Nephron (organoid): ENCODE data around the gene RYR1.
"Not testable (repeated sequence)": the region's sequence is repeated elsewhere in the genome, so short reads cannot be mapped to it uniquely, and the experiment has no call there.

Source experiments
- H3K27ac Mint-ChIP-seq, 3 experiments: 2 replicates each; pipeline ENCODE4 v1.8.0; 2020; ENCODE audit warnings: mixed read lengths in 3 of 3, mild to moderate bottlenecking in 2 of 3, moderate library complexity in 1 of 3
- H3K27me3 Mint-ChIP-seq: 2 replicates; pipeline ENCODE4 v1.8.0; 2021; ENCODE audit warnings: low read depth, mild to moderate bottlenecking, moderate library complexity, mixed read lengths
- H3K36me3 Mint-ChIP-seq: 2 replicates; pipeline ENCODE4 v1.8.0; 2020; ENCODE audit warnings: low read depth, mixed read lengths
- H3K4me1 Mint-ChIP-seq: 2 replicates; pipeline ENCODE4 v1.8.0; 2020; ENCODE audit warnings: mixed read lengths
- H3K4me3 Mint-ChIP-seq, 3 experiments: 2 replicates each; pipeline ENCODE4 v1.8.0; 2020; ENCODE audit warnings: mild to moderate bottlenecking in 3 of 3, mixed read lengths in 3 of 3, moderate library complexity in 2 of 3
- H3K9me3 Mint-ChIP-seq: 2 replicates; pipeline ENCODE4 v1.8.0; 2020; ENCODE audit warnings: mixed read lengths
- TF ChIP-seq, protein P1 (sequence below), 3 experiments: fragments of 200-600 bp; sonication (generic); IDR thresholded peaks; one replicate each; pipeline ENCODE4 v1.5.0; 2021; ENCODE audit warnings: antibody characterized with exemption in 3 of 3; ENCODE audit not compliant: unreplicated experiment in 3 of 3

RYR1 gene

DNA sequence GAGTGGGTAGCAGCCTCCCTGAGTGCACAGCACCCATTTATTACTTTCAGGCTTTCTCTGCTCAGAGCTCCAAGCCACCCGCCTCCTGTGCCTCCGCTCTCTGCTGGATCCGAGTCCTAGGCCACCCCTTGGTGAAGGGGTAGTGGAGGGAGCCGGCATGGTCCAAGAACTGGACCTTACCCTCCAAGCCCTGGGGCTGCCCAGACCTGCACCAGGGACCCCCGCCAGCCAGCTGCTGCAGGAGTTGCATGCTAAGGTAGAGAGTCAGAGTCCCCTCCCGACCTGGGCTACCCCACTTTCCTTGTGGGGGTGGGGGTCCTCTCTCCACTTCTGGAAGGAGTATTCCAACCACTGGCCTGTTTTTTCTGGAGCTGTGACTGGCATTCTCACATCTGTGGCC lies 28.6 kb upstream of the RYR1 start:
- Mint-ChIP-seq H3K4me1 (peaks cover 5% of the 10 kb centered on the region), H3K36me3 (peaks cover 13% of the 10 kb centered on the region), H3K27ac (no peak overlapping the region), H3K4me3 (peak overlapping the region; percentile 72 to 92 (median 91)), H3K27me3 (peaks cover 11% of the 10 kb centered on the region), H3K9me3 (no peaks in the 10 kb centered on the region)
- TF ChIP-seq, protein P1, sequence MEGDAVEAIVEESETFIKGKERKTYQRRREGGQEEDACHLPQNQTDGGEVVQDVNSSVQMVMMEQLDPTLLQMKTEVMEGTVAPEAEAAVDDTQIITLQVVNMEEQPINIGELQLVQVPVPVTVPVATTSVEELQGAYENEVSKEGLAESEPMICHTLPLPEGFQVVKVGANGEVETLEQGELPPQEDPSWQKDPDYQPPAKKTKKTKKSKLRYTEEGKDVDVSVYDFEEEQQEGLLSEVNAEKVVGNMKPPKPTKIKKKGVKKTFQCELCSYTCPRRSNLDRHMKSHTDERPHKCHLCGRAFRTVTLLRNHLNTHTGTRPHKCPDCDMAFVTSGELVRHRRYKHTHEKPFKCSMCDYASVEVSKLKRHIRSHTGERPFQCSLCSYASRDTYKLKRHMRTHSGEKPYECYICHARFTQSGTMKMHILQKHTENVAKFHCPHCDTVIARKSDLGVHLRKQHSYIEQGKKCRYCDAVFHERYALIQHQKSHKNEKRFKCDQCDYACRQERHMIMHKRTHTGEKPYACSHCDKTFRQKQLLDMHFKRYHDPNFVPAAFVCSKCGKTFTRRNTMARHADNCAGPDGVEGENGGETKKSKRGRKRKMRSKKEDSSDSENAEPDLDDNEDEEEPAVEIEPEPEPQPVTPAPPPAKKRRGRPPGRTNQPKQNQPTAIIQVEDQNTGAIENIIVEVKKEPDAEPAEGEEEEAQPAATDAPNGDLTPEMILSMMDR (IDR thresholded peaks at IDR 0.05; ENCODE audit: unreplicated experiment in 3 of 3), result no peak

DNA sequence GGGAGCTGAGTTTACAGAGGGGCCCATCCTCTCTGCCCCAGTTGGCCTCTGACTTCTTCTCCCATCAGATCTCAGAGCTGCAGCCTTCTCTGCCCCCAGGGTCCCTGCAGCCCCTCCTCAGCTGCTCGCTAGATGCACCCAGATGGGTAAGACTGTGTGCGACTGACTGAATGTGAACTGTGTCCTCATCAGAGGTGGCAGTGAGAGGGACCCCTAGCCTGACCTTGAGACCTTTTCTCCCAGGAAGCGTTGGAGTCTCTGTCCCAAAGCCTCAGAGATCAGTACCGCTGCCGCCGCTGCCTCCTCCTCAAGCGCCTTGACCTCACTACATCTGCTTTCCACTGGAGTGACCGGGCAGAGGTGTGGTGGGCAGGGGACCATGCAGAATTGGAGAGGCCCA lies 28.2 kb upstream of the RYR1 start:
- peaks cover 9% of the 10 kb centered on the region for H3K27me3 Mint-ChIP-seq
- no peaks in the 10 kb centered on the region for H3K9me3 Mint-ChIP-seq
- peaks cover 13% of the 10 kb centered on the region for H3K36me3 Mint-ChIP-seq
- peaks cover 8% of the 10 kb centered on the region for H3K4me1 Mint-ChIP-seq
- TF ChIP-seq, protein P1 (IDR thresholded peaks at IDR 0.05; ENCODE audit: unreplicated experiment in 3 of 3), result no peak
- no peak overlapping the region for H3K27ac Mint-ChIP-seq
- H3K4me3 Mint-ChIP-seq, result peak overlapping the region; percentile 66 to 92 (median 70)

- no peaks in the 10 kb centered on the region for H3K27me3 Mint-ChIP-seq
- no peak overlapping the region for H3K4me3 Mint-ChIP-seq
- peak overlapping the region; percentile 5 to 35 (median 8) for H3K27ac Mint-ChIP-seq
- H3K4me1 Mint-ChIP-seq, result peaks cover 8% of the 10 kb centered on the region
- H3K36me3 Mint-ChIP-seq, result peaks cover 13% of the 10 kb centered on the region
- H3K9me3 Mint-ChIP-seq, result no peaks in the 10 kb centered on the region
- TF ChIP-seq, protein P1 (IDR thresholded peaks at IDR 0.05; ENCODE audit: unreplicated experiment in 3 of 3), result no peak
These were observed 23.8 kb upstream of the RYR1 start for GRCh38 chr19:38409631-38410133.

DNA sequence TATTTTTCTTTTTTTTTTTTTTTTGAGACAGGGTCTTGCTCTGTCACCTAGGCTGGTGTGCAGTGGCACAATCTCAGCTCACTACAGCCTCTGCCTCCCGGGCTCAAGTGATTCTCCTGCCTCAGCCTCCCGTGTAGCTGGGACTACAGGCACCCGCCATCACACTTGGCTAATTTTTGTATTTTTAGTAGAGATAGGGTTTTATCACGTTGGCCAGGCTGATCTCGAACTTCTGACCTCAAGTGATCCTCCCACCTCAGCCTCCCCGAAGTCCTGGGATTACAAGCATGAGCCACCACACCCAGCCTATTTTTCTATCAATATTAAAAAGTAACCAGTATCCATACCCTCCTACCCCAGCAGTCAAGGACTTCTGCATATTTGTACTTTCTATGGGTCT lies 23.1 kb upstream of the RYR1 start:
- not testable (repeated sequence) for H3K9me3 Mint-ChIP-seq, H3K36me3 Mint-ChIP-seq, H3K4me1 Mint-ChIP-seq, H3K27me3 Mint-ChIP-seq, H3K4me3 Mint-ChIP-seq, H3K27ac Mint-ChIP-seq

GRCh38 chr19:38411041-38411712 lies 22.3 kb upstream of the RYR1 start:
- TF ChIP-seq, protein P1 (IDR thresholded peaks at IDR 0.05; ENCODE audit: unreplicated experiment in 3 of 3), result no peak
- H3K4me3 Mint-ChIP-seq, result no peak overlapping the region
- H3K36me3 Mint-ChIP-seq, result peaks cover 9% of the 10 kb centered on the region
- peaks cover 8% of the 10 kb centered on the region for H3K4me1 Mint-ChIP-seq
- no peaks in the 10 kb centered on the region for H3K27me3 Mint-ChIP-seq
- H3K27ac Mint-ChIP-seq, result no peak overlapping the region
- no peaks in the 10 kb centered on the region for H3K9me3 Mint-ChIP-seq

GRCh38 chr19:38411898-38412297 lies 21.6 kb upstream of the RYR1 start:
- H3K9me3 Mint-ChIP-seq, H3K4me3 Mint-ChIP-seq, H3K4me1 Mint-ChIP-seq, H3K36me3 Mint-ChIP-seq, H3K27ac Mint-ChIP-seq, H3K27me3 Mint-ChIP-seq: not testable (repeated sequence)

DNA sequence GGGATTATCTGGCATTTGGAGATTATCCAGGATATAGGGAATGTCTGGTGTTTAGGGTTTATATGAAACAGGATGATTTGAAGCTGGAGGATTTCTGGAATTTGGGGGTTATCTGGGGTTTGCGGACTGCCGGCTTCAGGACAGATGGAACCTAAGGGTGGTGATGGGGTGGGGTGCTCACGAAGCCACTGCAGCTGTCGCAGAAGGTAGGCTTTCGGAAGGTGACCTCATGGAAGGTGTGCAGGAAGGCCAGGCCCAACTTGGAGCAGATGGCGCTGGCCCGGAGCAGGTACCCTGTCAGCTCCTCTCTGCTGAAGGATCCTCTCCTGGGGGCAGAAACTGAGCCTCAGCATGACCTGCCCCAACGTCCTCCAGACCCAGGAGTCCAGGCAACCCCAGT lies 21.0 kb upstream of the RYR1 start:
- Mint-ChIP-seq H3K36me3 (peaks cover 4% of the 10 kb centered on the region), H3K27me3 (peaks cover 5% of the 10 kb centered on the region), H3K4me1 (peaks cover 14% of the 10 kb centered on the region), H3K4me3 (no peak overlapping the region), H3K27ac (no peak overlapping the region), H3K9me3 (no peaks in the 10 kb centered on the region)
- TF ChIP-seq, protein P1 (IDR thresholded peaks at IDR 0.05; ENCODE audit: unreplicated experiment in 3 of 3), result no peak
